HepG2 (cell line): ENCODE results near the gene CTSA. TPM values are rescaled to one million over a fixed set of nuclear protein-coding genes. Genes with fewer than 3 reads are reported as not detected.

Source experiments
- ARNTL ChIP-seq: sonication (generic); formaldehyde crosslinking; IDR thresholded peaks from 2 replicates; pipeline ENCODE4 v1.4.0; 2020; ENCODE audit warnings: mild to moderate bottlenecking, missing genetic modification reagents
- CAMTA2 ChIP-seq: sonication (generic); formaldehyde crosslinking; IDR thresholded peaks from 2 replicates; pipeline ENCODE4 v1.4.0; 2020; ENCODE audit warnings: mild to moderate bottlenecking, missing genetic modification reagents, borderline replicate concordance
- JUND ChIP-seq: sonication (generic); formaldehyde crosslinking; IDR thresholded peaks from 2 replicates; pipeline ENCODE4 v1.8.0; 2022; ENCODE audit warnings: mild to moderate bottlenecking, missing genetic modification reagents
- MED1 ChIP-seq: sonication (generic); formaldehyde crosslinking; IDR thresholded peaks from 2 replicates; pipeline ENCODE4 v1.4.0; 2020; ENCODE audit warnings: missing genetic modification reagents
- NPAS2 ChIP-seq: sonication (generic); formaldehyde crosslinking; IDR thresholded peaks from 2 replicates; pipeline ENCODE4 v1.8.0; 2022; ENCODE audit warnings: mild to moderate bottlenecking, missing genetic modification reagents, borderline replicate concordance
- ONECUT2 ChIP-seq: sonication (generic); formaldehyde crosslinking; IDR thresholded peaks from 2 replicates; pipeline ENCODE4 v1.4.0; 2020; ENCODE audit warnings: missing genetic modification reagents
- REL ChIP-seq: sonication (generic); formaldehyde crosslinking; conservative IDR thresholded peaks from 2 replicates; pipeline ENCODE4 v1.8.0; 2022; ENCODE audit warnings: mild to moderate bottlenecking, missing genetic modification reagents, moderate library complexity
- SAP130 ChIP-seq: IDR thresholded peaks from 2 replicates; pipeline ENCODE4 v1.6.1; 2016; ENCODE audit warnings: low read depth
- TBL1XR1 ChIP-seq: fragments of 150-350 bp; IDR thresholded peaks from 2 replicates; pipeline ENCODE4 v1.6.1; 2014; ENCODE audit warnings: borderline replicate concordance, low read length; ENCODE audit not compliant: partially characterized antibody
- YY1 ChIP-seq: IDR thresholded peaks from 2 replicates; pipeline ENCODE4 v1.6.1; 2011; ENCODE audit warnings: low read length, low read depth, moderate library complexity, mild to moderate bottlenecking; ENCODE audit not compliant: insufficient read depth, insufficient replicate concordance
- ZFP36L1 ChIP-seq: sonication (generic); formaldehyde crosslinking; IDR thresholded peaks from 2 replicates; pipeline ENCODE4 v1.8.0; 2022; ENCODE audit warnings: mild to moderate bottlenecking, missing genetic modification reagents, moderate library complexity
- ZFP41 ChIP-seq: sonication (generic); formaldehyde crosslinking; IDR thresholded peaks from 2 replicates; pipeline ENCODE4 v1.4.0; 2020; ENCODE audit warnings: mild to moderate bottlenecking, missing genetic modification reagents, borderline replicate concordance
- ZNF484 ChIP-seq: sonication (generic); formaldehyde crosslinking; IDR thresholded peaks from 2 replicates; pipeline ENCODE4 v1.5.1; 2020; ENCODE audit warnings: mild to moderate bottlenecking, low read depth, missing genetic modification reagents, borderline replicate concordance
- ZNF552 ChIP-seq: sonication (generic); formaldehyde crosslinking; IDR thresholded peaks from 2 replicates; pipeline ENCODE4 v1.9.0; 2022; ENCODE audit warnings: missing genetic modification reagents, mild to moderate bottlenecking, borderline replicate concordance
- ZNF781 ChIP-seq: sonication (generic); formaldehyde crosslinking; IDR thresholded peaks from 2 replicates; pipeline ENCODE4 v1.5.1; 2020; ENCODE audit warnings: borderline replicate concordance, mild to moderate bottlenecking, missing genetic modification reagents; ENCODE audit errors: not compliant biosample characterization
- polyA plus RNA-seq, 8 experiments: library from polyadenylated mRNA; depleted of rRNA in 3 of 8; stranded (reverse) in 7 of 8; unstranded in 1 of 8; fragments of >200 nt; fragmentation: Illumina TruSeq in 4 of 8; extraction: Trizol in 4 of 8; gene quantifications; 2 replicates each; pipeline versions ENCODE4 v1.2.1 to v1.2.3, GENCODE V29; 2011 to 2016; ENCODE audit warnings: low read depth in 4 of 8, missing spikeins in 1 of 8, mixed read lengths in 1 of 8; ENCODE audit not compliant: insufficient read depth in 1 of 8
- total RNA-seq, 5 experiments: library from RNA; depleted of rRNA; stranded (reverse); fragments of >200 nt; fragmentation: Illumina TruSeq; extraction: Trizol; gene quantifications; 2 replicates each; pipeline ENCODE4 v1.2.3, GENCODE V29; 2016; ENCODE audit warnings: low read depth in 1 of 5
- TF ChIP-seq, protein P1 (sequence below): sonication (generic); formaldehyde crosslinking; IDR thresholded peaks from 2 replicates; pipeline ENCODE4 v1.8.0; 2022; ENCODE audit warnings: missing genetic modification reagents, mild to moderate bottlenecking, moderate library complexity, borderline replicate concordance
- TF ChIP-seq, protein P2 (sequence below): IDR thresholded peaks from 2 replicates; pipeline ENCODE4 v1.6.1; 2018; ENCODE audit warnings: missing genetic modification reagents
- TF ChIP-seq, protein P3 (sequence below): sonication (generic); formaldehyde crosslinking; IDR thresholded peaks from 2 replicates; pipeline ENCODE4 v1.4.0; 2020; ENCODE audit warnings: missing genetic modification reagents
- TF ChIP-seq, protein P4 (sequence below): sonication (generic); formaldehyde crosslinking; IDR thresholded peaks from 2 replicates; pipeline ENCODE4 v1.8.0; 2022; ENCODE audit warnings: mild to moderate bottlenecking, missing genetic modification reagents
- TF ChIP-seq, protein P5 (sequence below): sonication (generic); formaldehyde crosslinking; IDR thresholded peaks from 2 replicates; pipeline ENCODE4 v1.5.1; 2020; ENCODE audit warnings: missing genetic modification reagents, mild to moderate bottlenecking, borderline replicate concordance

Gene CTSA
- total and polyA plus RNA-seq, 2 of the 13 experiments (the other 11 are each of a cell fraction or from before 2014, with no cell fraction given), result 202 to 231 TPM

DNA sequence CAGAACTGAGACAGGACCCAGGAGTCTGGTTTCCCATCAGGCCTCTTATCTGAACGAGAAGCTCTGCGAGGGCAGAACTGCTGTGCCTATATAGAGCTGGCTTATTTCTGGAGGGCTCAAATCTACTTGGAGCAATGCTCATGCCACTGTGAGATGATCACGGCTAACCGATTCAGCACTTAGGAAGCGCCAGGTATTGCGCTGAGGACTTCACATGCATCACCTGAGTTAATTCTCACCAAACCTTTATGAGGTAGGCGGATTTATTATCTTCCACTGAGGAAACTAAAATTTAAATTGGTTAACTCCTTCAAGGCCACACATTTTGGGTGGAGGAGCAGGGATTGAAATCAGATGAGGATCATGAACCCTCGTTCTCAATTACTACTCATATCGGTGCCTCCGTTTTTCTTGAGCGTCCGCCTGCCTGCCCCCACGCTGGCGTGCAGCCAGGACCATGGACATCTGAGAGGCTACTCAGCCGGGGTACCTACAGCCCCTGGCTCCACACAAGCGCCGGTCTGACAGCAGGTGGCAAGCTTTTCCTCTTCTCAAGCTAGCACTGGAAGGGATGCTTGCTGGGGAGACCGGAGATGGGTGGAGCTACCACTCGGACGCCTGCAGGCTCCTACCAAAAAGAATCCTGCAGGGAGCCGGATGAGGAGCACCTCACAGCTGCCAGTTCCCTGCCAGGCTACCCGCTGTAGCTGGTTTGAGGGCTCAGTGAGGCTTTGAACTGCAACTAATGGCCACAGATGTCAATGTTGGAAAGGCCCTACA, 42.3 kb downstream of the CTSA start (continued):
- TF ChIP-seq, protein P1, sequence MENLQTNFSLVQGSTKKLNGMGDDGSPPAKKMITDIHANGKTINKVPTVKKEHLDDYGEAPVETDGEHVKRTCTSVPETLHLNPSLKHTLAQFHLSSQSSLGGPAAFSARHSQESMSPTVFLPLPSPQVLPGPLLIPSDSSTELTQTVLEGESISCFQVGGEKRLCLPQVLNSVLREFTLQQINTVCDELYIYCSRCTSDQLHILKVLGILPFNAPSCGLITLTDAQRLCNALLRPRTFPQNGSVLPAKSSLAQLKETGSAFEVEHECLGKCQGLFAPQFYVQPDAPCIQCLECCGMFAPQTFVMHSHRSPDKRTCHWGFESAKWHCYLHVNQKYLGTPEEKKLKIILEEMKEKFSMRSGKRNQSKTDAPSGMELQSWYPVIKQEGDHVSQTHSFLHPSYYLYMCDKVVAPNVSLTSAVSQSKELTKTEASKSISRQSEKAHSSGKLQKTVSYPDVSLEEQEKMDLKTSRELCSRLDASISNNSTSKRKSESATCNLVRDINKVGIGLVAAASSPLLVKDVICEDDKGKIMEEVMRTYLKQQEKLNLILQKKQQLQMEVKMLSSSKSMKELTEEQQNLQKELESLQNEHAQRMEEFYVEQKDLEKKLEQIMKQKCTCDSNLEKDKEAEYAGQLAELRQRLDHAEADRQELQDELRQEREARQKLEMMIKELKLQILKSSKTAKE (CRISPR knock-in tag), result no peak; the same call in 1 of the 2 replicates
- TF ChIP-seq ZNF484 (CRISPR knock-in tag), result no peak; the same call in 1 of the 2 replicates
- TF ChIP-seq TBL1XR1, result no peak
- 0 out of 2 replicates have a peak, but pooled peaks have one; percentile 30 for TF ChIP-seq ZNF552 (CRISPR knock-in tag)
- peak; percentile 88 for TF ChIP-seq SAP130 (CRISPR knock-in tag)
- TF ChIP-seq YY1, result peak; percentile 58
- peak; percentile 75 for TF ChIP-seq ARNTL (CRISPR knock-in tag)
- TF ChIP-seq NPAS2, result 0 out of 2 replicates have a peak, but pooled peaks have one; percentile 47
- peak; percentile 92; the same call in 1 of the 2 replicates for TF ChIP-seq REL
- TF ChIP-seq, protein P2, sequence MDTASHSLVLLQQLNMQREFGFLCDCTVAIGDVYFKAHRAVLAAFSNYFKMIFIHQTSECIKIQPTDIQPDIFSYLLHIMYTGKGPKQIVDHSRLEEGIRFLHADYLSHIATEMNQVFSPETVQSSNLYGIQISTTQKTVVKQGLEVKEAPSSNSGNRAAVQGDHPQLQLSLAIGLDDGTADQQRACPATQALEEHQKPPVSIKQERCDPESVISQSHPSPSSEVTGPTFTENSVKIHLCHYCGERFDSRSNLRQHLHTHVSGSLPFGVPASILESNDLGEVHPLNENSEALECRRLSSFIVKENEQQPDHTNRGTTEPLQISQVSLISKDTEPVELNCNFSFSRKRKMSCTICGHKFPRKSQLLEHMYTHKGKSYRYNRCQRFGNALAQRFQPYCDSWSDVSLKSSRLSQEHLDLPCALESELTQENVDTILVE (CRISPR knock-in tag), result peak; percentile 61; the same call in 1 of the 2 replicates
- TF ChIP-seq JUND (CRISPR knock-in tag), result 0 out of 2 replicates have a peak, but pooled peaks have one; percentile 32
- no peak for TF ChIP-seq ZFP41 (CRISPR knock-in tag)
- TF ChIP-seq MED1 (CRISPR knock-in tag), result peak; percentile 74
- TF ChIP-seq, protein P3, sequence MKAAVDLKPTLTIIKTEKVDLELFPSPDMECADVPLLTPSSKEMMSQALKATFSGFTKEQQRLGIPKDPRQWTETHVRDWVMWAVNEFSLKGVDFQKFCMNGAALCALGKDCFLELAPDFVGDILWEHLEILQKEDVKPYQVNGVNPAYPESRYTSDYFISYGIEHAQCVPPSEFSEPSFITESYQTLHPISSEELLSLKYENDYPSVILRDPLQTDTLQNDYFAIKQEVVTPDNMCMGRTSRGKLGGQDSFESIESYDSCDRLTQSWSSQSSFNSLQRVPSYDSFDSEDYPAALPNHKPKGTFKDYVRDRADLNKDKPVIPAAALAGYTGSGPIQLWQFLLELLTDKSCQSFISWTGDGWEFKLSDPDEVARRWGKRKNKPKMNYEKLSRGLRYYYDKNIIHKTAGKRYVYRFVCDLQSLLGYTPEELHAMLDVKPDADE (CRISPR knock-in tag), result no peak; the same call in 1 of the 2 replicates
- TF ChIP-seq, protein P4, sequence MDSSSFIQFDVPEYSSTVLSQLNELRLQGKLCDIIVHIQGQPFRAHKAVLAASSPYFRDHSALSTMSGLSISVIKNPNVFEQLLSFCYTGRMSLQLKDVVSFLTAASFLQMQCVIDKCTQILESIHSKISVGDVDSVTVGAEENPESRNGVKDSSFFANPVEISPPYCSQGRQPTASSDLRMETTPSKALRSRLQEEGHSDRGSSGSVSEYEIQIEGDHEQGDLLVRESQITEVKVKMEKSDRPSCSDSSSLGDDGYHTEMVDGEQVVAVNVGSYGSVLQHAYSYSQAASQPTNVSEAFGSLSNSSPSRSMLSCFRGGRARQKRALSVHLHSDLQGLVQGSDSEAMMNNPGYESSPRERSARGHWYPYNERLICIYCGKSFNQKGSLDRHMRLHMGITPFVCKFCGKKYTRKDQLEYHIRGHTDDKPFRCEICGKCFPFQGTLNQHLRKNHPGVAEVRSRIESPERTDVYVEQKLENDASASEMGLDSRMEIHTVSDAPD (CRISPR knock-in tag), result 0 out of 2 replicates have a peak, but pooled peaks have one; percentile 21
- no peak for TF ChIP-seq CAMTA2 (CRISPR knock-in tag)
- 0 out of 2 replicates have a peak, but pooled peaks have one; percentile 2 for TF ChIP-seq ZFP36L1 (CRISPR knock-in tag)
- TF ChIP-seq, protein P5, sequence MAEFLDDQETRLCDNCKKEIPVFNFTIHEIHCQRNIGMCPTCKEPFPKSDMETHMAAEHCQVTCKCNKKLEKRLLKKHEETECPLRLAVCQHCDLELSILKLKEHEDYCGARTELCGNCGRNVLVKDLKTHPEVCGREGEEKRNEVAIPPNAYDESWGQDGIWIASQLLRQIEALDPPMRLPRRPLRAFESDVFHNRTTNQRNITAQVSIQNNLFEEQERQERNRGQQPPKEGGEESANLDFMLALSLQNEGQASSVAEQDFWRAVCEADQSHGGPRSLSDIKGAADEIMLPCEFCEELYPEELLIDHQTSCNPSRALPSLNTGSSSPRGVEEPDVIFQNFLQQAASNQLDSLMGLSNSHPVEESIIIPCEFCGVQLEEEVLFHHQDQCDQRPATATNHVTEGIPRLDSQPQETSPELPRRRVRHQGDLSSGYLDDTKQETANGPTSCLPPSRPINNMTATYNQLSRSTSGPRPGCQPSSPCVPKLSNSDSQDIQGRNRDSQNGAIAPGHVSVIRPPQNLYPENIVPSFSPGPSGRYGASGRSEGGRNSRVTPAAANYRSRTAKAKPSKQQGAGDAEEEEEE, result 0 out of 2 replicates have a peak, but pooled peaks have one; percentile 45
- TF ChIP-seq ONECUT2 (CRISPR knock-in tag), result no peak
- TF ChIP-seq ZNF781 (CRISPR knock-in tag), result peak; percentile 77
